ENCODE results near the gene ATP2A1.
A peak's percentile ranks its signal among the peaks of the same experiment; 100 is the strongest.
"Not testable (repeated sequence)": the region's sequence is repeated elsewhere in the genome, so short reads cannot be mapped to it uniquely, and the experiment has no call there.

ATP2A1 gene

GRCh38 chr16:28859326-28859725, 19.0 kb upstream of the ATP2A1 start:
- DNase-seq (ENCODE audit: low read depth): no peak

- DNase-seq (ENCODE audit: low read depth): no peak
Observed at GRCh38 chr16:28863929-28864793, 14.1 kb upstream of the ATP2A1 start.

- DNase-seq (ENCODE audit: low read depth): no peak
Observed at GRCh38 chr16:28865001-28865688, 13.1 kb upstream of the ATP2A1 start.

- DNase-seq (ENCODE audit: low read depth): no peak
Observed at GRCh38 chr16:28865722-28866453, 12.4 kb upstream of the ATP2A1 start.

GRCh38 chr16:28866454-28866804, 11.9 kb upstream of the ATP2A1 start:
- no peak for DNase-seq (ENCODE audit: low read depth)

GRCh38 chr16:28867241-28867640, 11.0 kb upstream of the ATP2A1 start:
- no peak for DNase-seq (ENCODE audit: low read depth)

- not testable (repeated sequence) for DNase-seq (ENCODE audit: low read depth)
Observed at GRCh38 chr16:28867646-28868045, 10.6 kb upstream of the ATP2A1 start.

- DNase-seq (ENCODE audit: low read depth): no peak
Observed at GRCh38 chr16:28869201-28869600, 9.1 kb upstream of the ATP2A1 start.

GRCh38 chr16:28872952-28873351, 5.3 kb upstream of the ATP2A1 start:
- DNase-seq (ENCODE audit: low read depth): no peak

- DNase-seq (ENCODE audit: low read depth): peak; percentile 31
Observed at GRCh38 chr16:28873543-28874201, 4.6 kb upstream of the ATP2A1 start.

- DNase-seq (ENCODE audit: low read depth): no peak
Observed at GRCh38 chr16:28874406-28874805, 3.9 kb upstream of the ATP2A1 start.

- DNase-seq (ENCODE audit: low read depth): no peak
Observed at GRCh38 chr16:28875134-28876018, 2.9 kb upstream of the ATP2A1 start.

- DNase-seq (ENCODE audit: low read depth): no peak
Observed at GRCh38 chr16:28876019-28876659, 2.1 kb upstream of the ATP2A1 start.

- DNase-seq (ENCODE audit: low read depth): no peak
Observed at GRCh38 chr16:28876973-28877654, 1.2 kb upstream of the ATP2A1 start.

- no peak for DNase-seq (ENCODE audit: low read depth)
Observed at GRCh38 chr16:28877655-28878000, 660 bp upstream of the ATP2A1 start.

GRCh38 chr16:28879261-28879840, 1.1 kb downstream of the ATP2A1 start:
- DNase-seq (ENCODE audit: low read depth): no peak

GRCh38 chr16:28879841-28880588, 1.7 kb downstream of the ATP2A1 start:
- peak; percentile 85 for DNase-seq (ENCODE audit: low read depth)

- no peak for DNase-seq (ENCODE audit: low read depth)
Observed at GRCh38 chr16:28880589-28880915, 2.3 kb downstream of the ATP2A1 start.

GRCh38 chr16:28880955-28881354, 2.7 kb downstream of the ATP2A1 start:
- DNase-seq (ENCODE audit: low read depth): no peak
